Neural progenitor cell (in vitro differentiated cells): ENCODE measurements around the gene CCDC66.

Experiments used
- CTCF ChIP-seq: fragments of 200-600 bp; sonication (generic); IDR thresholded peaks from 2 replicates; pipeline ENCODE4 v1.5.1; 2017; ENCODE audit warnings: antibody characterized with exemption, mild to moderate bottlenecking
- EZH2 ChIP-seq: fragments of 200-600 bp; sonication (generic); IDR thresholded peaks from 2 replicates; pipeline ENCODE4 v1.6.1; 2017; ENCODE audit warnings: antibody characterized with exemption, mild to moderate bottlenecking, moderate library complexity

DNA sequence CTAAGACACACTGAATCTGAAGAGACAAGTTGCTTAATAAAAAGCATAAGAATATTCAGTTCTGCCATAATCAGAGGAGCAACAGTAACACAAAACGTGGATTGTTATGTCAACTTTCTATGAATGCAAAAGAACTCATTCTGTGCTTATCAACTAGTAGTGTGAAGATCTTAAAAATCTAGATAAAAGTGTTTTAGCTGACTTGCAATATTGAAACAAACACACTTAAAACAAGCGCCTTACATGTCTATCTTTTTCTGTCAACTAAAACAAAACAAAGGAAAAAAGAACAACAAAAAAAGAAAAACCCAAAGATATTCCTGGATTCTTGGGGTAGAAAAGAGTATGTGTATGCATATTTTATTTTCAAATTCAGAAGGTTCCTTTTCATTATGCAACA, 88.4 kb downstream of the CCDC66 start:
- TF ChIP-seq CTCF = no peak
- no peak for TF ChIP-seq EZH2
